ENCODE results near the gene TXNRD1.

GRCh38 chr12:104320627-104321024 is 105.0 kb downstream of the TXNRD1 start:
- TF ChIP-seq CTCF (IDR thresholded peaks at IDR 0.05) (no peak), POLR2A (IDR thresholded peaks at IDR 0.05) (no peak)

All from right lobe of liver (tissue), 4 donors.